ENCODE data around the gene C11orf16.

DNA sequence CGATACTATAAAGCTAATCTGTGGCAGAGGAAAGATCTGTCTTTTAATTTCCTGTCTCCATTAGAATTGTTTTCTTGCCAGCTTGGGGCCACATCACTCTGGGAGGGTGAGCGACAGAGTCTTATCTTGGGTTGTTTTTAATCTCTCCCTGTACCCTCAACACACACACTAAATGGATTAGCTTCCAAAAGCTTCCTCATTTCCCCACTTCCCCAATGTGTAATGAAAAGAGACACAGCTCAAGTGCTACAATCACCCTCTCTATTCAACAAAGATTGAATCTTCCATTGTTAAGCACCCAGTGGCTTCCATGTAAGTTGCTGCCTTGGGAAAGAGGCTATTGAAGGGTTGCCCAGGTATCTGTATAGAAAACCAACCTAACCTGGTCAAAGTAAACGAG lies 16.1 kb upstream of the C11orf16 start:
- TF ChIP-seq EZH2 (IDR thresholded peaks at IDR 0.05): no peak
- no peak for TF ChIP-seq POLR2AphosphoS5 (IDR thresholded peaks at IDR 0.05; ENCODE audit: borderline replicate concordance, low read depth, low read length)
